Globus pallidus (tissue), 1 donor: ENCODE results near the gene FOXG1.

Experiments
- DNase-seq: peaks from one replicate; pipeline ENCODE4 v3.0.0-alpha.2; 2015; ENCODE audit warnings: low spot score

The FOXG1 gene

DNA sequence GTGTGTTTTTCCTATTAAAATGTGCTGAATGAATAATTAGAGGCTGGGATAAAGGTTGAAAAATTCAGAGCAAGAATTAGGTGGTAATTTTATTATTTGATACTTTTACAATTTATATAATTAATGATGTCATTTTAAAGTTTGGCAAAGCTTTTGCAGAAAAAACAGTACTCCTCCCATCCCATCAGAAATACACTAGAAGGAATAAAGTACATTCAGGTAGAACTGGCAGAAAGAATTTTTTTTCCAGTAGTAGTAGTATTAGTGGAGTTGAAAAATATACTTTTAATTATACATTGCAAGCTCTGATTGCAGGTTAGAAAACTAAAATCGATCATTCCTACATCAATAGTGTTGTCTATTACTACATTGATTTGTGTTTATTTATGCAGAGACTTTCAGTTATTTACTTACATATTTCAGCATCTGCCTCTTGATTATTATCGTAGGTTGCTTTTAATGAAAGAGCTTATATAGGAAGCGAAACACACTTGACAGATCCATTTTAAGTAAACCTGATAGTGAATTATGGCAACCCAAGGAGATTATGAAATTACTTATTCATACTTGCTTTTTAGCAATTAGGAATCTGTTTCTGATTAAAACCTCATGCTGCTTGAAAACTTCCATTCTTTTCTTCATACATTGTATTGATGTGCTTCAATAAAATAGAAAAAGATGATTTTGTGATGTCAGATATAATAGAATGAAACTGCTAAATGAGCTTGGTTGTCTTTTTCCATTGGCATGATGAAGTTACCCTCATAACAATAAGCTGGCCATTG is 10.1 kb downstream of the FOXG1 start:
- DNase-seq, result no peak

DNA sequence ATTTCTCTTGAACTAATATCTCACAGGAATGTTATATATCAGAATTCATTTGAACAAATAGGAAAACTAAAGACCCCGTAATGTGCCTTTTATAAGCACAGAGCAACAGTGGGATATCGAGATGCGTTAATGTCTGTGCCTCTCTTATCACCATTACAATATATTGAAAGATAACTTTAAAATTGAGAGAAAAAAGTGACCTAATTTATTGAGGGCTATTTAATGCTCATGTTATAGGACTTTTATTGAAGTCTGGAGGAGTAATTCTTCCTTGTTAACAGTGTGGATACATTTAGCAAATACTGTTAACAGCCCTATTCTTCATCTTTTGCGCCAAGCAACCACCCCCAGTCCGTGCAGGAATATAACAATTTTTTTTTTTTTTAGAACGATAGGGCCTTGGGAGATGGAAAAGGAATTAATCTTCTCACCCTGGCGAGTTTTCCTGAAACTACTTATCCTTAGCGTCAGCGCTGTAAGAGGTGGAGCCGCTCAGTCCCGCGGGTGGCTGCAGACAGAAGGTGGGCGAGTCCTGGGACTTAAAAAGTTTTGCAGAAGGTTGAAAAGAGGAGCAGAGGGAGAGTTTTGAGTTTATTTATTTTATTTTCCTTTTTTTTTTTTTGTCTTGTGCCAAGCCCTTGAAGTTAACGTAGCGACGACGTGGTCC is 11.0 kb downstream of the FOXG1 start:
- DNase-seq, result no peak

DNA sequence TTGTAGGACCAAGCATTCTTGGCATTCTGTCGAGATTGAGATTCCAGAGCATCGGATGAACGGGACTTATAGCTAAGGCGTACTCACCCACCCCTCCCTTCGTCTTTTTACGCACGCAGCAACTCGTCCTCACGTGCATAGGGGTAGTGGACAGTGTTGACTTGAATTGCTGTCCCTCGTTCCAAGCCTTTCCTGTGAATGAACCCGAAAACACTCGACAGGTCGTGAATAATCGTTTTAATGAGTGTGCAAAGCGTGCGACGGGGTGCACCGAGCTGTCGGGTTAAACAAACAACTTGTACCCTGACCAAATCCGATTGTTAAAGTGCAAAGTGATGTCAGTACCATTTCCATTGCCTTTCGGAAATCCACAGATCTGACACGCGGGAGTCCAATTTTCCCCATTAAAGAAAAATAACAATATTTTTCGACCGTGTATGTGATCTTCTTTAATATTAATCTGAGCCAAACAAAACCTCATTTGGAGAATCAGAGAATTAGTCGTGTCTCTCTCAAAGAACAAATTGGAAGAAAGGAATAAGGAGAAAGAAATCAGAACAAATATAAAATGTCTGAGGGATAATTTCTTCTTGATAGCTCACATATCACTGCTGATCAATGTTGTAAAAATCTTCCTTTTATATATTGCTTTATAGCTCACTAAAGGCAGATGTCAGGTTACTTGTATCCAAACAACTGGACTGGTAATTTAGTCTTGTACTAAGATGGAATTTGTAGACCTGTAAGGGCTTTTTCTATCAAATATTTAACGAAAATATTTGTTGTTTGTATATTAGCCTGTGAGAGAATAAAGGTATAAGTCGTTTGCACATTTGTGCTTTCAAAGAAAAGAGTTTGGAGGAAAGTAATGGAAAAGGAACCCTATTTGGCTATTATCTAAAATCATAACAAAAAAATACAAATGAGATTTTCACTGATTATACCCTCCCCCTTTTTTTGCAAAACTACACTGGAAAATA is 11.8 kb downstream of the FOXG1 start:
- no peak for DNase-seq

DNA sequence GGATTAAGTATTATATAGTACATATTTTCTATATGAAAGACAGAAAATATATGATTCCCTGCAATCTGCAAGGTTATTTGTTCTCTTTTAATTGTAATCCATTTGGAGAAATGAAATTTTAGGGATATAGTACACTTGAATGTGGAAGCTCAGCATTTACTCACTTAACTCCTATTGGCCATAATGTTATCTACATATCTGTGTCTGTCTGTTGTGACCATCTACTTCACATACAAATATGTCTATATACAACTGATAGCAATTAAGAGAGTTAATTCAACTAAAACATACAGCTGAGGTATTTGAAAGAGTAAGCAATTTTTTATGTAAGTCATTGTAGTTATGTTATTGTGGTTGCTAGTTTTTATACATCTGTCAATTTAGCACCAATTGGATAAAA is 12.9 kb downstream of the FOXG1 start:
- no peak for DNase-seq

DNA sequence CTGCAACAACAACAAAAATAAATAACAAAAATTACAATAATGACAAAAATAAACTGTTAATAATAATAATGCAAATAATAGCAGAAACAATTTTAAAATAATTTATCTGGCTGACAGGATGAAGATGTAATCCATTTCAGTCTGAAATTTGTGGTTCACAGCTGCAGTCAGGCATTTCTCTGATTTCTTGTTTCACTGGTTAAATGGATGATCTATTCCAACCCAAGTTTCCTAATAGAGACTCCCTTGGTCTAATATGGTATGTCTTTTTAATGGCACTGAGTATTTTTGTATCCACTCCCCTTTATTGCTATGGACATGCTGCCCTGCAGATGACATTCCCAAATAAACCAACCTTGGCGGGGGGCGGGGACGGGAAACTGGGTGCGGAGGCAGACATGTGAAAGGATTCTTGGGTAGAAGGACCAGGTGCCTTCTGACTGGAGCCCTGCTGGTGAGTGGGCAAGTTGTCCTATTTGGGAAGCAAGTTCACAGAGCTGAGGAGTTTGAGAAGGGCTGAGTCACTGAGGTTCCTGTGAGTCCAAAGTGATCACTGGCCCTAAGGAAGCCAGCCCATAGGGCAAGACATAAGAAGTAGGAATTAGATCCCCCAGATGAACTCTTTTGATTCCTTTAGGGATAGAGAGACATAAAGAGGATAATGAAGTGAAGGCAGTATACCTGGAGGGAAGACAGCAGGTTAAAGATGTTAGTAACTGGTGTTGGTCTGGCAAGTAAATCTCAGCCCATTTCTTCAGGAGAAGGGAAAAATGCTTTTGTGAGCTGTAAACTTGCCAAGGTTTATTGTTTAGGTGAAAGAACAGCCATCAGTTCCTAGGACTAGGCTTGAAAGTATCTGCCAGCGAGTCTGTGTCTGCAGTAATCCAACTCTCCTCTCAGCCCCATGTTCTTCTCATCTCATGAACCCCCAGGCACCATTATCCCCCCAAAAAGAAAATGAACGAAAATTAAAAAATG is 14.5 kb downstream of the FOXG1 start:
- no peak for DNase-seq

DNA sequence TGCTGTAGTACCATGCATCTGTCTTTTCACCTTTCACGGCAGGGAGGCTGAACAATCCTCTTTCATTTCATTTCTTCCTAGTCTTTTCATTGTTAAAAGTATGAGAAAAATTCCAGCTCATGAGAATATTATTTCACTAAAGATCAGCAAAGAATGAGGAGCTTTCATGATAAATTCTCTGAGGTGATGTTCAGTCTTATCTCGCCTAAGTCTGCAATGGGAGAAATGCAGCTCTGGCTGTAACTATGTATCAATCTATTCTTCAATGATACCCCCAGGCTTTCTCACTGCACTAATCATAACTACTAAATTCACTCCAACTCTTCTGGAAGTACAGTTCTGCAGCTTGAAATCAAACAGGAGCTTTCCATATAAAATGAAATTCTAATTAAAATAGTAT is 15.7 kb downstream of the FOXG1 start:
- no peak for DNase-seq

DNA sequence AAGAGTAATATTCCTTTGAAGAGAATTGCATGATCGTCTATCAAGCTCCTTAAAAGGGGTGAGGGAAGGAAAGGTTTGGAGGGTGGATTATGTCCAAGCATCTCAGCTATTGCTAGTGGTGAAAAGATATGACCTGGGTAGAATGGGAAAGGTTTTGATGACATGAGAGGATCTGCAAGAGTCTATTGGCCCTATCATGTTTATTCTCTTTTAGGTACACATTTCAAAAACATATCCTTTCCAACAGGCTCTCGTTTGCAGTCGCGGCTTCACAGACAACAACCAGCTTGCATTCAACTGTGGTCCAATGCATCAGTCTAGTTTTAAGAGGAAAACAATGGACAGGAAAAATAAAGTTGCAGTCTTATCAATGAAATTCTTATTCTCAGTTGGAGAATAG is 17.1 kb downstream of the FOXG1 start:
- no peak for DNase-seq

DNA sequence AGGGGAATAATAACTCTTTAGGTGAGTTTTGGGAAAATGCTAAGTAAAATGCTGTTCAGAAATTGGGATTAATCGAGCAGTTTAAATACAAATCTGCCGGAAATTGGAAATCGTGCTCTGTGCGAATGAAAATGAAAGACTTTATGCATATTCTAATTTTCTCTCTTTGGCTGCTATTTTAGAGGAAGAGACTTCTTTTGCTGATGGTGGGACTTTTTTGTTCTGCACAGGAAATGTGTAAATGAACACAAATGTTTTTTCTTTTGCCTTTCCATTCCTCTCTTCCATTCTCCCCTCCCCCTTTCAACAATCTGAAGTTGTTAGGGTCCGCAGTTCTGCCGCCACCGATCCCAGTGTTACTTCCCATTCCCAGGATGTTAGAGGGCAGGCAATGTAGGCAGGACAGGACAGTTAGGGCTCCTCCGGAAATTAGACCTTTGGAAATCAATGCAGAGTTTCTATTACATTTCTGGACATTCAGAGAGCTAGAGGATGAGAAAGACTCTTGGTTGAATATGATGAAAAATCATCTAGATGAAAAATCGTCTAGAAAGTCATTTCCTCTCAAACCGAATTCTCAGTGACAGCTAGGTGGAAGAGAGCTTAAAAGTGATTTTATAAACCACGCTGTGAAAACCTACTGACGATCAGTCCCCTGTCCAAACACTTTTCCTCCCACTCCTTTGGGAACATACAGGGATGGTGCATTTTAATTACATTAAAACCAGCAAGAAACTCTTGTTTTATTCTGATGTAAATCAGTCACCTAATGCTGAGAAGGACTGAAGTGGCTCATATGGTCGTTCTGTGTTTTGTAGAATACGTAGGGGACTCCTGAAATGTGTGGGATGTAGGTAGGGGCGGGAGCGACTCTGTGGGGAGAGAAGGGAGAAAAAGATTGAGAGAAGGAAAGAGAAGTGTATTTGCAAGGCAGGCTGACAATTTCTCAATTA is 17.8 kb downstream of the FOXG1 start:
- no peak for DNase-seq

DNA sequence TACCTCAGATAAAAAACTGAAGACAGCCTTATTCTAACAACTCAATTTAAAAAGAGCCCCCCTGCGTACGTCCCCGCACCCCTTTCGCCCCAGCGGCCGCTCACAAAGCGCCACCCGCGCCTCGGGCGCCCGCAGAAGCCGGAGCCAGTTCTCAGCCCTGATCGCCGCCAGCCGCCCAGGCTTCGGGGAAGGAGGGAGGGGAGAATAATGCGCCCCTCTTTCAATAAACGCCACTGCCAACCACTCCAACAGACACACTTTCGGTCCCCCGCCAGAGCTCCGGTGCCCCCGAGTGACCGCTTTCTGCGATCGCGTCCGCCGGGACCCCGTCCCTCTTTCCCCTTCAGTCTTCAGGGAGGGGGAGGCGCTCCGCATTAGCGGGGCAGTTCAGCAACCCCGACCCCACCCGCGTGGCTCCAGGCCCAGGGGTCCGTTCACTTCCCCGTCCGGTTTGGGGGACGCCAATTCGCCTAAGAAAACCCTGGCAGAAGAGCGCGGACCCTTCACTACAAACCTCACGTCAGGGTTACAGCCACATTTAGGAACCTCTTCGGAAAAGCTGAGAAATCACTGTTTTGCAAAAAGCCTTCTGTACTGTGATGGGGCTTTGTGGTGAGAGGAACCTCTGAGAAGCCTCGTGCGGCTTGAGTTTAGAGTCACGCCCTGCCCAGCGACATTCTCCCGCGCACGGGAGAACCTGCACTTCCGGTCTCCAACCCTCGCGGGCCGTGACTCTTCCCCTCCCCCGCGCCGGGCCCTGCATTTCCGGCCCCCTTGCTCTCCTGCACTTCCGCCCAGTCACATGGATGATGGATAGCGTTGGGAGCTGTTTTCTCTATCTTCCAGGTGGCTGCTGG is 18.7 kb downstream of the FOXG1 start:
- no peak for DNase-seq

DNA sequence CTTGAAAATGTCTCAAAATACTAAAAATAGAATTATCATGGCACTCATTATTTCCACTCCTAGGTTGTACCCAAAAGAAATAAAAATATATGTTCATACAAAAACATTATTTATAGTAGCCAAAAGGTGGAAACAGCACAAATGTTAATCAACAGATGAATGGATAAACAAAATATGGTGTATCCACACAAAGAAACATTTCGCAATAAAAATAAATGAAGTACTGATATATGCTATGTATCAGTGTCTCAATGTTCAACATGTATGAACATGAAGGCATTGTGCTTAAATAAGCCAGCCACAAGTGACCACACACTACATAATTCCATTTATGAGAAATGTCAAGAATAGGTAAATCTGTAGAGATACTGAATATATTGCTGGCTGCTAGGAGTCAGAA is 40.9 kb downstream of the FOXG1 start:
- DNase-seq, result no peak

DNA sequence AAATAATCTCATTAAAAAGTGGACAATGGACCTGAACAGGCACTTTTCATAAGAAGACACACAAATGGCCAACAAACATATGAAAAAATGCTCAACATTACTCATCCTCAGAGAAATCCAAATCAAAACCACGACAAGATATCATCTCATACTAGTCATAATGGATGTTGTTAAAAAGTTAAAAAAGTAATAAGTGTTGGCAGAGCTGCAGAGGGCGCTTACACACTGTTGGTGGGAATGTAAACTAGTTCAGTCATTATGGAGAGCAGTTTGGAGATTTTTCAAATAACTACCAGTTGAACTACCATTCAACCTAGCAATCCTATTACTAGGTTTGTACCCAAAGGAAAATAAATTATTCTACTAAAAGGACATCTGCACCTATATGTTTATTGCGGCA is 47.2 kb downstream of the FOXG1 start:
- no peak for DNase-seq
